Lower lobe of right lung (tissue), 2 donors: ENCODE results near the gene PHF21A. TPM values are rescaled to one million over a fixed set of nuclear protein-coding genes. Genes with fewer than 3 reads are reported as not detected.

Source experiments
- ATAC-seq, 2 donors: fragments of 200-7000 bp; cut with Tn5 transposase; one replicate each; pipeline ENCODE4 v1.9.1; 2020 to 2022; ENCODE audit warnings: mild to moderate bottlenecking in 2 of 2, moderate library complexity in 2 of 2
- DNase-seq: peaks from one replicate; pipeline ENCODE4 v3.0.0-alpha.2; 2020
- H3K27ac ChIP-seq: fragments of 200-600 bp; one replicate; pipeline ENCODE4 v1.8.0; 2022
- H3K27me3 ChIP-seq: fragments of 200-600 bp; one replicate; pipeline ENCODE4 v1.8.0; 2022; ENCODE audit warnings: low read depth
- H3K36me3 ChIP-seq: fragments of 200-600 bp; one replicate; pipeline ENCODE4 v1.8.0; 2022; ENCODE audit warnings: mild to moderate bottlenecking
- H3K4me1 ChIP-seq: fragments of 200-600 bp; one replicate; pipeline ENCODE4 v1.8.0; 2022
- H3K4me3 ChIP-seq: fragments of 200-600 bp; one replicate; pipeline ENCODE4 v1.8.0; 2022; ENCODE audit warnings: mild to moderate bottlenecking
- H3K9me3 ChIP-seq: fragments of 200-600 bp; one replicate; pipeline ENCODE4 v1.8.0; 2022
- intact Hi-C: fragments of 100-400 bp; cut with DNase I; formaldehyde crosslinking; loops from one replicate; pipeline ENCODE4 v1.11.0; 2022
- total RNA-seq: library from RNA; stranded (reverse); fragmentation: NEBNext Ultra II Directional; extraction: Animal tissue kit (Norgen Biotek cat#: 25700); gene quantifications from one replicate; pipeline ENCODE4 v1.2.1, GENCODE V29; 2021
- TF ChIP-seq, protein P1 (sequence below): fragments of 200-600 bp; IDR thresholded peaks from one replicate; pipeline ENCODE4 v1.8.0; 2022; ENCODE audit warnings: antibody characterized with exemption, mild to moderate bottlenecking
- donor health status: DM: no; HTN: yes; CAD: no; lungs with severe emphysema.

Gene PHF21A
- total RNA-seq, 1 donor from 2014 or later: 48.4 TPM

DNA sequence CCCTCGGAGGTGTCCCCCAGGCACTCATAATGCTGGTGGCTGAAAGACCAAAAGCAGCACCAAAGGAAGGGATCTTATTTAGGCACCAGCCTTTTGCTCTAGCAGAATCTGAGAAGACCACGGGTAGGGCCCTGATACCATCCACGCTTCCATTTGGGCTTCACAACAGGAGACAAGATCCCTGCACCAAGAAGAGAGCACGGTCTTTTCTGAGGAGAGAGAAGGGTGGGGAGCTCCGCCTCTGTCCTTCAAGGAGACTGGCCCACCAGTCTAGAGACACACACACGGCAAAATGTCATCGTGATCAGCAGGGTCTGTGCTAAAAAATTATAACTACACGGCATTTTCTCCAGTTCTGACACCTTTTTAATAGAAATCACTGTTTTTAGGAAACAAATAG is 189.0 kb downstream of the PHF21A start:
- DNase-seq (no peak), ATAC-seq (no peak)
- Histone ChIP-seq H3K9me3 (no peaks in the 10 kb centered on the region), H3K36me3 (peaks cover 58% of the 10 kb centered on the region), H3K27ac (no peak overlapping the region), H3K4me1 (peaks cover 18% of the 10 kb centered on the region), H3K27me3 (no peaks in the 10 kb centered on the region), H3K4me3 (no peak overlapping the region)
- intact Hi-C loops: no loop called here
- TF ChIP-seq, protein P1, sequence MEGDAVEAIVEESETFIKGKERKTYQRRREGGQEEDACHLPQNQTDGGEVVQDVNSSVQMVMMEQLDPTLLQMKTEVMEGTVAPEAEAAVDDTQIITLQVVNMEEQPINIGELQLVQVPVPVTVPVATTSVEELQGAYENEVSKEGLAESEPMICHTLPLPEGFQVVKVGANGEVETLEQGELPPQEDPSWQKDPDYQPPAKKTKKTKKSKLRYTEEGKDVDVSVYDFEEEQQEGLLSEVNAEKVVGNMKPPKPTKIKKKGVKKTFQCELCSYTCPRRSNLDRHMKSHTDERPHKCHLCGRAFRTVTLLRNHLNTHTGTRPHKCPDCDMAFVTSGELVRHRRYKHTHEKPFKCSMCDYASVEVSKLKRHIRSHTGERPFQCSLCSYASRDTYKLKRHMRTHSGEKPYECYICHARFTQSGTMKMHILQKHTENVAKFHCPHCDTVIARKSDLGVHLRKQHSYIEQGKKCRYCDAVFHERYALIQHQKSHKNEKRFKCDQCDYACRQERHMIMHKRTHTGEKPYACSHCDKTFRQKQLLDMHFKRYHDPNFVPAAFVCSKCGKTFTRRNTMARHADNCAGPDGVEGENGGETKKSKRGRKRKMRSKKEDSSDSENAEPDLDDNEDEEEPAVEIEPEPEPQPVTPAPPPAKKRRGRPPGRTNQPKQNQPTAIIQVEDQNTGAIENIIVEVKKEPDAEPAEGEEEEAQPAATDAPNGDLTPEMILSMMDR: no peak

GRCh38 chr11:45931739-45932138 is 189.5 kb downstream of the PHF21A start:
- TF ChIP-seq, protein P1: no peak
- Histone ChIP-seq H3K27ac (no peak overlapping the region), H3K4me3 (no peak overlapping the region), H3K4me1 (peaks cover 18% of the 10 kb centered on the region), H3K36me3 (peaks cover 53% of the 10 kb centered on the region), H3K27me3 (no peaks in the 10 kb centered on the region), H3K9me3 (no peaks in the 10 kb centered on the region)
- ATAC-seq (no peak), DNase-seq (no peak)
- intact Hi-C loops: no loop called here

- TF ChIP-seq, protein P1: no peak
- intact Hi-C loops: no loop called here
- H3K27ac ChIP-seq: no peak overlapping the region
Measured at GRCh38 chr11:45930951-45931570, 190.2 kb downstream of the PHF21A start.

DNA sequence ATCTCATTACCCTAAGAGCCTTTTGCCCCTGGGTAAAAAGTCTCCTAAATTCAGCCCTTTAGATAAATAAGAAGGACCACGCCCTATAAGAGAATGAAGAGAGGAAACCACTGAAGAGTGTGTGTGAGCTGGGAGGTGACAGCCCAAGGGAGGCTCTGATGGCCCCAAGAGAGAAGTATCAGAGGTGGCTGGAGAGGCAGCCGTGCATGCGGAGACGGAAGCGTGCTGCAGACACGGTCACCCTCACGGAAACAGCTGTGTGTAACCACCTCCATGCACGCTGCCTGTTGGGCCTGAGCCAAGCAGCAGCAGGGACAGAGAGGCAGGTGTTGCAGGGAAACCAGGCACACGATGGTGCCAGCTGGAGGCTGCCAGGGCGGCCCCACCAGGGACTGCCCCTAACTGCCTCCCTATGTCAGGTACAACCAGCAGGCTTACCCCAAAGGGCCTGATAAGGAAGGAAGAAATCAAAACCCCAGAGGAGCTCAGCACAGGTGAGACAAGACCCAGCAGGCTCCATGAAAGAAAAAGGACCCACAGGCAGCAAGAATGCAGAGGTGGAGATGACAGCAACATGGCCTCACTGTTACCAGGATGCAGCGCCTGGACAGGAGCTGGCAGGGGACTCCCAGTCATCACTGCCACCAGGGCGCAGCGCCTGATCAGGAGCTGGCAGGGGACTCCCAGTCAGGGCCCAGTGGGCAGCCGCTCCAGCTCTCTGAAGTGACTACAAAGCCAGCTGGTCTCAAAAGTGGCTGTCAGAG is 191.0 kb downstream of the PHF21A start:
- H3K4me3 ChIP-seq: no peak overlapping the region
- peak overlapping the region; percentile 41 for H3K27ac ChIP-seq
- peaks cover 18% of the 10 kb centered on the region for H3K4me1 ChIP-seq
- peaks cover 5% of the 10 kb centered on the region for H3K27me3 ChIP-seq
- intact Hi-C loops: no loop called here
- no peaks in the 10 kb centered on the region for H3K9me3 ChIP-seq
- DNase-seq (peak; percentile 74), ATAC-seq (peak; percentile 45 to 48)
- H3K36me3 ChIP-seq: peaks cover 38% of the 10 kb centered on the region
- TF ChIP-seq, protein P1: no peak

More at GRCh38 chr11:45930951-45931570, 190.2 kb downstream of the PHF21A start:
- H3K4me3 ChIP-seq: no peak overlapping the region
- peaks cover 46% of the 10 kb centered on the region for H3K36me3 ChIP-seq
- peaks cover 18% of the 10 kb centered on the region for H3K4me1 ChIP-seq
- no peak for ATAC-seq
- peaks cover under 1% of the 10 kb centered on the region for H3K27me3 ChIP-seq
- no peaks in the 10 kb centered on the region for H3K9me3 ChIP-seq
- no peak for DNase-seq

DNA sequence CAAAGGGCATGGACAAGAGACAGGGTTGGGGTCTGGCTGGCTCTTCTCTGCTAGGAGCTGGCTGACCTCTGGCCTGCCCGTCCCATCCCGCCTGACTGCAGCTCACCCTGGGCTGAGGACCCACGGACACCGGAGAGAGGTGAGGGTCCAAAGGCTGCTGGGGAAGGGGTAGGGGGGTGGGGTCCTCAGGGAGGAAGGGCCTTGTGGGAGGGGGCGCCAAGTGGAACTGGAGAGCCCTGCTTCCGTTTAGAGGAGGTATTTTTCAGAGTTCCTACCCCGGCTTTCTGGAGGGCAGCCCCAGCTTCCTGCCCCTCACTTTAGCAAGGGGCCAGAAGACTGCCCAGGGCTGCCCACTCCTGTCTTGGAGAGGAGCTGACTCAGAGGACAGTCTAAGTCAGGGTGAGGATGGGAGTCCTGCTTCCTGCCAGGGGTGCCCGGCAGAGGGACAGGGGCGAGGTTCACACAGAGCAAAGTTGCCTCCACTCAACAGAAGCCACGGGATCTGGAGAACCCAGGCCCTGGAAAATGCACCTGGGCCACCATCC is 191.7 kb downstream of the PHF21A start:
- Histone ChIP-seq H3K36me3 (peaks cover 31% of the 10 kb centered on the region), H3K27ac (peak overlapping the region; percentile 41), H3K4me1 (peaks cover 18% of the 10 kb centered on the region), H3K27me3 (peaks cover 5% of the 10 kb centered on the region), H3K9me3 (no peaks in the 10 kb centered on the region), H3K4me3 (no peak overlapping the region)
- TF ChIP-seq, protein P1: no peak
- ATAC-seq: peak; percentile 18 to 20
- intact Hi-C loops: no loop called here
- DNase-seq: no peak
